Measurements from ENCODE around the gene DSCAM. TPM values are rescaled to one million over a fixed set of nuclear protein-coding genes. Genes with fewer than 3 reads are reported as not detected.

The DSCAM gene
- total RNA-seq, 2 donors from 2014 or later: 0.05 TPM; not detected in 1

GRCh38 chr21:40797410-40797809, 49.5 kb downstream of the DSCAM start:
- no peak for DNase-seq
- TF ChIP-seq, protein P1, sequence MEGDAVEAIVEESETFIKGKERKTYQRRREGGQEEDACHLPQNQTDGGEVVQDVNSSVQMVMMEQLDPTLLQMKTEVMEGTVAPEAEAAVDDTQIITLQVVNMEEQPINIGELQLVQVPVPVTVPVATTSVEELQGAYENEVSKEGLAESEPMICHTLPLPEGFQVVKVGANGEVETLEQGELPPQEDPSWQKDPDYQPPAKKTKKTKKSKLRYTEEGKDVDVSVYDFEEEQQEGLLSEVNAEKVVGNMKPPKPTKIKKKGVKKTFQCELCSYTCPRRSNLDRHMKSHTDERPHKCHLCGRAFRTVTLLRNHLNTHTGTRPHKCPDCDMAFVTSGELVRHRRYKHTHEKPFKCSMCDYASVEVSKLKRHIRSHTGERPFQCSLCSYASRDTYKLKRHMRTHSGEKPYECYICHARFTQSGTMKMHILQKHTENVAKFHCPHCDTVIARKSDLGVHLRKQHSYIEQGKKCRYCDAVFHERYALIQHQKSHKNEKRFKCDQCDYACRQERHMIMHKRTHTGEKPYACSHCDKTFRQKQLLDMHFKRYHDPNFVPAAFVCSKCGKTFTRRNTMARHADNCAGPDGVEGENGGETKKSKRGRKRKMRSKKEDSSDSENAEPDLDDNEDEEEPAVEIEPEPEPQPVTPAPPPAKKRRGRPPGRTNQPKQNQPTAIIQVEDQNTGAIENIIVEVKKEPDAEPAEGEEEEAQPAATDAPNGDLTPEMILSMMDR (IDR thresholded peaks at IDR 0.05): no peak
- Histone ChIP-seq H3K27me3 (no peaks in the 10 kb centered on the region), H3K27ac (no peak overlapping the region), H3K9me3 (no peaks in the 10 kb centered on the region), H3K9ac (ENCODE audit: low read depth in 2 of 2, low read length in 2 of 2) (no peak overlapping the region), H3K4me1 (no peaks in the 10 kb centered on the region), H3K36me3 (no peaks in the 10 kb centered on the region), H3K4me3 (no peak overlapping the region)
- intact Hi-C loops (cut with DNase I): no loop called here

- Histone ChIP-seq H3K36me3 (no peaks in the 10 kb centered on the region), H3K9ac (ENCODE audit: low read depth in 2 of 2, low read length in 2 of 2) (no peak overlapping the region), H3K4me3 (no peak overlapping the region), H3K27me3 (no peaks in the 10 kb centered on the region), H3K27ac (no peak overlapping the region), H3K9me3 (no peaks in the 10 kb centered on the region), H3K4me1 (no peaks in the 10 kb centered on the region)
- TF ChIP-seq, protein P1 (IDR thresholded peaks at IDR 0.05): no peak
- intact Hi-C loops (cut with DNase I): no loop called here
- DNase-seq: no peak
Observed at GRCh38 chr21:40796464-40796863, 50.5 kb downstream of the DSCAM start.

GRCh38 chr21:40795313-40795712, 51.6 kb downstream of the DSCAM start:
- TF ChIP-seq, protein P1 (IDR thresholded peaks at IDR 0.05): no peak
- H3K4me3 ChIP-seq: no peak overlapping the region
- no peaks in the 10 kb centered on the region for H3K4me1 ChIP-seq
- intact Hi-C loops (cut with DNase I): no loop called here
- DNase-seq: no peak
- no peaks in the 10 kb centered on the region for H3K36me3 ChIP-seq
- no peaks in the 10 kb centered on the region for H3K9me3 ChIP-seq
- H3K27me3 ChIP-seq: no peaks in the 10 kb centered on the region
- H3K9ac ChIP-seq (ENCODE audit: low read depth in 2 of 2, low read length in 2 of 2): no peak overlapping the region
- no peak overlapping the region for H3K27ac ChIP-seq

DNA sequence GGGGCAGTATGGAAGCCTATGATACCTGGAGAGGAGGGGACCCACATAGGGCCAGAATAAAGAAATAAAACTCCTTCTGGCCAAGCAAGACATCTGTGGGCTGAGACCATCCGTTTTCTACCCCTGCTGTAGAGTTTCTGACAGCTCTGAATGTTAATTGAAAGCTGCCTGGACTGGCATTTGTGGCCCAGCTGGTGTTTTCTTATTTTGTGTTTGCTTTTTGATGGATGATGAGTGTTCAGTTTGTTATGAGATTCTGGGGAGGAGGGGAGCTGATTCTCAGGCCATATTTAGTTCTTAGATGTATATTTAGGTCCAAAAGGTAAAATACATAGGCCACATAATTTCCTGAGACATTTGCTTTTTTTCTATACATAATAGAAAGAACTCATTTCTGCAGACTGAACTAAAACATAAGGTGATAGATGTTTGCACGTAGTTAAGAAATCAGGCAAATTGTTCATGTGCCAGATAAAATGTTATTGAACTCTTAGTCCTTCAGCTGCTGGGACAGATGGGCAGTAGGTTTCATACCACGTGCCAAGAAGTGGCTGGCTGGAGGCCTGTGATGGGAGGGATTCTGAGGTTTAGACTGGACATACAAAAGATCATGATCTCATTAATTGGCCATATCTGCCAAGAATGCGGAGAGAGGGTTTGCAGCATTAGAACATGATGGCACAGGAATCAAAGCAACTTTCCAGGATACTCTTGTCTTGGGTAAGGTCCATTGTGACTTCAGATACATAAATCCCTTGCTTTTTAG, 54.1 kb downstream of the DSCAM start:
- no peak overlapping the region for H3K4me3 ChIP-seq
- no peaks in the 10 kb centered on the region for H3K27me3 ChIP-seq
- intact Hi-C loops (cut with DNase I): no loop called here
- no peaks in the 10 kb centered on the region for H3K9me3 ChIP-seq
- DNase-seq: no peak
- no peaks in the 10 kb centered on the region for H3K4me1 ChIP-seq
- no peak overlapping the region for H3K27ac ChIP-seq
- H3K9ac ChIP-seq (ENCODE audit: low read depth in 2 of 2, low read length in 2 of 2): no peak overlapping the region
- H3K36me3 ChIP-seq: no peaks in the 10 kb centered on the region
- TF ChIP-seq, protein P1 (IDR thresholded peaks at IDR 0.05): no peak

DNA sequence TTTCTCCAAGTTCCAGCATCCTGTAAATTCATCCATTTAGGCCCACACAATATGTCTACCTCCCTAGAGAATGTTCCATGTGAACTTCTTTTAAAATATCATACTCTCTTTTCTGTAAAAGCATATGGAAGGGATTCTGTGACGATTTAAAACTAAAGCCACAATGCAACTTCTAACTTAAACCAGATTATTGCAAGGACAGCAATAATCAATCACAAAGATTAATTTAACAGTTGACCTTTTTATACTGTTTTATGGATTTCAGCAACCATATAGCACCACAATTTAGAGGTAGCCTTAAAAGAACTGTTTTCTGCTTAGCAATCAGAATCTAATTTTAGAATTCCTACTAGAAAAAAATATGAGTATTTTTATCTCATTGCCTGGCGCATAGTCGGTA, 58.3 kb downstream of the DSCAM start:
- Histone ChIP-seq H3K9ac (ENCODE audit: low read depth in 2 of 2, low read length in 2 of 2) (no peak overlapping the region), H3K9me3 (no peaks in the 10 kb centered on the region), H3K4me3 (no peak overlapping the region), H3K27ac (no peak overlapping the region), H3K27me3 (no peaks in the 10 kb centered on the region), H3K4me1 (no peaks in the 10 kb centered on the region), H3K36me3 (no peaks in the 10 kb centered on the region)
- intact Hi-C loops (cut with DNase I): no loop called here
- no peak for DNase-seq
- TF ChIP-seq, protein P1 (IDR thresholded peaks at IDR 0.05): no peak

All from colonic mucosa (tissue), 4 donors.